Stimulated activated CD4-positive, alpha-beta T cell treated with anti-CD3 and anti-CD28 coated beads, Interleukin-15, amount 100 ng/mL, for 1 hour (primary cell): Measurements from ENCODE around the gene GOLGA8A.
"Not testable (repeated sequence)": the region's sequence is repeated elsewhere in the genome, so short reads cannot be mapped to it uniquely, and the experiment has no call there.

ENCODE experiments used
- DNase-seq, 2 donors: peaks; one replicate each; pipeline ENCODE4 v3.0.0-alpha.2; 2020; ENCODE audit warnings: low read depth in 1 of 2, low spot score in 1 of 2

The GOLGA8A gene

DNA sequence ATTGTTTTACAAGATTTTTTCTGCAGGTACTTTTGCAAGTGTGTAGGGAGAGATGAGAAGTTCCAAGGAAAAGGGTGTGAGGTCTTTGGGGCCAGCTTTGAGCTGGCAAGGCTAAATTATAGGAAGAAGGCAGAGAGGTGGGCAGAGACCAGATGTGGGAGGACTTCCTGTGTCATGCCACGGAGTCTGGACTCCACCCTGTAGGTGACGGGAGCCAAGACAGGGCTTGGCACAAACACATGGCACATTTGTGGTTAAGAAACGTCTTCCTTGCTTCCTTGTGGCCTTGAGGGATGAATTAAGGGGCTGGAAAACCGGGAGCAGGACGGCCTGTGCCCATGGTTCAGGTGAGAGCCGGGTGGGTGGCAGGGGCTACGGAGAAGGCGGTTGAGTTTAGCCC lies 19.2 kb downstream of the GOLGA8A start:
- DNase-seq, result not testable (repeated sequence)

DNA sequence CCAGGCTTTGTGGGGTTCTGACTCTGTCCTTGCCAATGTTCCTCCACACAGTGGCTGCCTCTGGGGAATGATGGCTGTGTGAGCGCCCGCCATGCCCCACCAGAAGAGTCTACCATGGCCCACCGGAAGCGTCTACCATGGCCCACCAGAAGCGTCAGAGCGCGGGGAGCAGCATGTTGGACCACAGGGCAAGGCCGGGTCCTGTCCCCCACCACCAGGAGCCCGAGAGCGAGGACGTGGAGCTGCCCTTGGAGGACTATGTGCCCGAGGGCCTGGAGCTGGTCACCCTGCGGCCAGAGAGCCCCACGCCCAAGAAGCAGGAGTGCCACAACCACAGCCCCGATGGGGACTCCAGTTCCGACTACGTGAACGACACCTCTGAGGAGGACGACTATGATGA lies 28.1 kb downstream of the GOLGA8A start:
- DNase-seq, result not testable (repeated sequence)

- DNase-seq, result not testable (repeated sequence)
These were observed 28.6 kb downstream of the GOLGA8A start for GRCh38 chr15:34408973-34409372.

DNA sequence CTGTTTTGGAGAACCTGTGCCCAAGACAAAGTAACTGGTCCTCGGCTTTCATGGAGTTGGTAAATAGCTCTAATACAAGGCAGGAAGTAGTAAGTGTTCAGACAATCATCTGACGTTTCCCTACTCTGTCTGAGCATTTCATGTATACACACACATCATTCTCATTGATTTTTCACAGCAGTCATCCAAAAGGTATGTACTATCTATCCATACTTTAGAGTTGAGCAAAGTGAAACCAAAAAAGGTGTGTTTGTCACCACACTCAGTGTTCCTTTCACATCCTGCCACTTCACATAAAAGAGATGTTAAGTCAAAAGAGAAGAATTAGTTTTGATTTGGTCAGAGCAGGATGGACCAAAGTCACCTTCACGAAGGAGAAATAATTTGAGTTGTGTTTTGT lies 33.7 kb downstream of the GOLGA8A start:
- DNase-seq, result not testable (repeated sequence)

- DNase-seq, result not testable (repeated sequence)
These were observed 34.4 kb downstream of the GOLGA8A start for GRCh38 chr15:34403160-34403598.

- not testable (repeated sequence) for DNase-seq
These were observed 39.9 kb downstream of the GOLGA8A start for GRCh38 chr15:34397637-34398259.

DNA sequence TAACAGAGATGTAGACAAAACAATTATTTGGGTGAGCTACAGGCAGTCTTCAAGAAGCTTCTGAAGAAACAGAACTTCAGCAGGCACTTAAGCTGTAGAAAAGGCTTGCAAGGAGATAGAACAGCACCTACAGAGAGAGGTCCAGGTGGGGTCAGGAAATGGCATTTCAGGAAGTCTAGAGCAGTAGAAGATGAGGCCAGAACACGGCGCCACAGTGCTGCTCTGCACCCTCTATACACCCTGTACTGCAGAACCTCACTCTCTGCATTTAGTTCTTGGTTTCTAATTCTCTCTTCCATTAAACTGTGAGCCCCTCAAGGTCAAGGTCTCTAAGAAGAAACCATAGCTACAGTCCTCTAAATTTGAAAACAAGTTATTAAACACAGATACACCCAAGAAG lies 44.6 kb downstream of the GOLGA8A start:
- not testable (repeated sequence) for DNase-seq

- DNase-seq, result not testable (repeated sequence)
These were observed 48.0 kb downstream of the GOLGA8A start for GRCh38 chr15:34389594-34390086.
